ENCODE measurements around the gene FCN1. TPM values are rescaled to one million over a fixed set of nuclear protein-coding genes. Genes with fewer than 3 reads are reported as not detected.

FCN1 gene
- total RNA-seq, 2 donors from 2014 or later, result 0.79 to 4.6 TPM

DNA sequence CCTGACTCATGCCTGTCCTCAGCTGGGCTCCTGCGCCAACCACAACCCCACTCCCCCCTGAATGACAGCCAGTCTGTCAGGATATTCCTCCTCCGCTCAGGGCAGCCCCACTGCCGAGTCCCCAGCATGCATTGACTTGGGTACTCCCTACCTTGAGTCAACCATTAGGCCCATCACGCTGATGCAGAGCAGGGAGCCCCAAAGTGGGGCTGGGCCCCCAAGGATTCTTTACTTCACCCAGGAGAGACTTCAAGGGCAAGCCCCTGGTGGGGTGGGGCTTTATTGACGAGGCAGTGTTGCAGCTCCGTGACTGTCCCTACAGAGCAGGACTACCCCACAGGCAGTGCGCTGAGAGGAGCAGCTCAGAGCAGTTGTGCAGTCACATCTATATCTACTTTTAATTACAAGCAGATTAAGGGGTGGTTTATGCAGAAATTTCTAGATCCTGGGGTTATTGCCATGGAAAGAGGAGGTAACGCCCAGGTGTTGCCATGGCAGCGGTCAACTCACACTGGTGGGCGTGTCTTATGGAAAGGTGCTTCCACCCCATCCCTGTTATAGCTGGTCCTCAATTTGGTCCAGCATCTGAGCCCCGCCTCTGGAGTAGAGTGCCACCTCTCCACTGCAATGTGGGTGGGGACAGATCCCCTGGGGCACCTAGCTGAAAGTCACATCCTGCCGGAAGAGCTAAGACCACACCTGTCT is 32.1 kb upstream of the FCN1 start:
- Histone ChIP-seq H3K9me3 (no peaks in the 10 kb centered on the region), H3K4me1 (no peaks in the 10 kb centered on the region), H3K9ac (ENCODE audit: low read depth in 2 of 2, low read length in 2 of 2) (no peak overlapping the region), H3K27me3 (no peaks in the 10 kb centered on the region), H3K27ac (no peak overlapping the region), H3K4me3 (no peak overlapping the region), H3K36me3 (no peaks in the 10 kb centered on the region)
- intact Hi-C loops (cut with DNase I), result no loop called here
- DNase-seq, result no peak
- TF ChIP-seq, protein P1, sequence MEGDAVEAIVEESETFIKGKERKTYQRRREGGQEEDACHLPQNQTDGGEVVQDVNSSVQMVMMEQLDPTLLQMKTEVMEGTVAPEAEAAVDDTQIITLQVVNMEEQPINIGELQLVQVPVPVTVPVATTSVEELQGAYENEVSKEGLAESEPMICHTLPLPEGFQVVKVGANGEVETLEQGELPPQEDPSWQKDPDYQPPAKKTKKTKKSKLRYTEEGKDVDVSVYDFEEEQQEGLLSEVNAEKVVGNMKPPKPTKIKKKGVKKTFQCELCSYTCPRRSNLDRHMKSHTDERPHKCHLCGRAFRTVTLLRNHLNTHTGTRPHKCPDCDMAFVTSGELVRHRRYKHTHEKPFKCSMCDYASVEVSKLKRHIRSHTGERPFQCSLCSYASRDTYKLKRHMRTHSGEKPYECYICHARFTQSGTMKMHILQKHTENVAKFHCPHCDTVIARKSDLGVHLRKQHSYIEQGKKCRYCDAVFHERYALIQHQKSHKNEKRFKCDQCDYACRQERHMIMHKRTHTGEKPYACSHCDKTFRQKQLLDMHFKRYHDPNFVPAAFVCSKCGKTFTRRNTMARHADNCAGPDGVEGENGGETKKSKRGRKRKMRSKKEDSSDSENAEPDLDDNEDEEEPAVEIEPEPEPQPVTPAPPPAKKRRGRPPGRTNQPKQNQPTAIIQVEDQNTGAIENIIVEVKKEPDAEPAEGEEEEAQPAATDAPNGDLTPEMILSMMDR (IDR thresholded peaks at IDR 0.05), result no peak

GRCh38 chr9:134948149-134948548 is 30.4 kb upstream of the FCN1 start:
- no peaks in the 10 kb centered on the region for H3K27me3 ChIP-seq
- intact Hi-C loops (cut with DNase I), result no loop called here
- no peak overlapping the region for H3K4me3 ChIP-seq
- no peaks in the 10 kb centered on the region for H3K36me3 ChIP-seq
- H3K9me3 ChIP-seq, result no peaks in the 10 kb centered on the region
- H3K4me1 ChIP-seq, result no peaks in the 10 kb centered on the region
- H3K27ac ChIP-seq, result no peak overlapping the region
- TF ChIP-seq, protein P1 (IDR thresholded peaks at IDR 0.05), result no peak
- no peak for DNase-seq
- no peak overlapping the region for H3K9ac ChIP-seq (ENCODE audit: low read depth in 2 of 2, low read length in 2 of 2)

GRCh38 chr9:134947265-134947955 is 29.7 kb upstream of the FCN1 start:
- H3K27ac ChIP-seq, result no peak overlapping the region
- DNase-seq, result no peak
- no peaks in the 10 kb centered on the region for H3K36me3 ChIP-seq
- no peaks in the 10 kb centered on the region for H3K9me3 ChIP-seq
- no peak overlapping the region for H3K9ac ChIP-seq (ENCODE audit: low read depth in 2 of 2, low read length in 2 of 2)
- no peaks in the 10 kb centered on the region for H3K27me3 ChIP-seq
- no peaks in the 10 kb centered on the region for H3K4me1 ChIP-seq
- TF ChIP-seq, protein P1 (IDR thresholded peaks at IDR 0.05), result no peak
- no peak overlapping the region for H3K4me3 ChIP-seq
- intact Hi-C loops (cut with DNase I), result no loop called here

GRCh38 chr9:134946663-134947062 is 29.0 kb upstream of the FCN1 start:
- no peak overlapping the region for H3K27ac ChIP-seq
- H3K4me3 ChIP-seq, result no peak overlapping the region
- no peaks in the 10 kb centered on the region for H3K36me3 ChIP-seq
- intact Hi-C loops (cut with DNase I), result no loop called here
- no peaks in the 10 kb centered on the region for H3K9me3 ChIP-seq
- H3K9ac ChIP-seq (ENCODE audit: low read depth in 2 of 2, low read length in 2 of 2), result no peak overlapping the region
- H3K27me3 ChIP-seq, result no peaks in the 10 kb centered on the region
- H3K4me1 ChIP-seq, result no peaks in the 10 kb centered on the region
- TF ChIP-seq, protein P1 (IDR thresholded peaks at IDR 0.05), result no peak
- no peak for DNase-seq

- TF ChIP-seq, protein P1 (IDR thresholded peaks at IDR 0.05), result no peak
- H3K27me3 ChIP-seq, result no peaks in the 10 kb centered on the region
- no peaks in the 10 kb centered on the region for H3K9me3 ChIP-seq
- no peak overlapping the region for H3K4me3 ChIP-seq
- no peaks in the 10 kb centered on the region for H3K36me3 ChIP-seq
- no peak overlapping the region for H3K27ac ChIP-seq
- intact Hi-C loops (cut with DNase I), result no loop called here
- no peak overlapping the region for H3K9ac ChIP-seq (ENCODE audit: low read depth in 2 of 2, low read length in 2 of 2)
- H3K4me1 ChIP-seq, result no peaks in the 10 kb centered on the region
- DNase-seq, result no peak
Measured at GRCh38 chr9:134945509-134946275, 28.0 kb upstream of the FCN1 start.
